Progenitor cell of endocrine pancreas (in vitro differentiated cells): ENCODE measurements around the gene DOC2B. TPM values are rescaled to one million over a fixed set of nuclear protein-coding genes. Genes with fewer than 3 reads are reported as not detected.
A peak's percentile ranks its signal among the peaks of the same experiment; 100 is the strongest.

Experiments
- DNase-seq: peaks from one replicate; pipeline ENCODE4 v3.0.0; 2021; ENCODE audit warnings: low spot score; ENCODE audit not compliant: unreplicated experiment
- H3K27ac Mint-ChIP-seq: 2 replicates; pipeline ENCODE4 v1.8.0; 2021; ENCODE audit warnings: mild to moderate bottlenecking, moderate library complexity, mixed read lengths
- H3K27me3 Mint-ChIP-seq: 2 replicates; pipeline ENCODE4 v1.8.0; 2021; ENCODE audit warnings: mixed read lengths
- H3K36me3 Mint-ChIP-seq: 2 replicates; pipeline ENCODE4 v1.8.0; 2022; ENCODE audit warnings: mixed read lengths; ENCODE audit not compliant: insufficient read depth
- H3K4me1 Mint-ChIP-seq: 2 replicates; pipeline ENCODE4 v1.8.0; 2021; ENCODE audit warnings: low read depth, mixed read lengths
- H3K4me3 Mint-ChIP-seq: 2 replicates; pipeline ENCODE4 v1.8.0; 2021; ENCODE audit warnings: low read depth, mild to moderate bottlenecking, moderate library complexity, mixed read lengths
- H3K9me3 Mint-ChIP-seq: 2 replicates; pipeline ENCODE4 v1.8.0; 2021; ENCODE audit warnings: low read depth, mixed read lengths
- CTCF ChIP-seq: fragments of 200-600 bp; sonication (generic); IDR thresholded peaks from one replicate; pipeline ENCODE4 v1.5.0; 2021; ENCODE audit warnings: antibody characterized with exemption, mild to moderate bottlenecking; ENCODE audit not compliant: unreplicated experiment
- total RNA-seq: library from RNA; stranded (reverse); gene quantifications from 2 replicates; pipeline ENCODE4 v1.2.1, GENCODE V29; 2021

DOC2B gene
- total RNA-seq, 1 donor from 2014 or later, result 1.2 TPM

- Mint-ChIP-seq H3K27ac (no peak overlapping the region), H3K4me3 (no peak overlapping the region), H3K36me3 (no peaks in the 10 kb centered on the region), H3K27me3 (peaks cover 2% of the 10 kb centered on the region), H3K4me1 (no peaks in the 10 kb centered on the region), H3K9me3 (no peaks in the 10 kb centered on the region)
- DNase-seq, result peak; percentile 6
- no peak for TF ChIP-seq CTCF
Observed at GRCh38 chr17:147796-148740, 33.4 kb downstream of the DOC2B start.

GRCh38 chr17:146983-147761 lies 34.3 kb downstream of the DOC2B start:
- TF ChIP-seq CTCF, result no peak
- no peaks in the 10 kb centered on the region for H3K36me3 Mint-ChIP-seq
- peak; percentile 7 for DNase-seq
- H3K27ac Mint-ChIP-seq, result no peak overlapping the region
- H3K4me3 Mint-ChIP-seq, result no peak overlapping the region
- H3K27me3 Mint-ChIP-seq, result peaks cover 2% of the 10 kb centered on the region
- H3K4me1 Mint-ChIP-seq, result no peaks in the 10 kb centered on the region
- H3K9me3 Mint-ChIP-seq, result no peaks in the 10 kb centered on the region

- no peaks in the 10 kb centered on the region for H3K4me1 Mint-ChIP-seq
- H3K27ac Mint-ChIP-seq, result no peak overlapping the region
- no peaks in the 10 kb centered on the region for H3K9me3 Mint-ChIP-seq
- H3K27me3 Mint-ChIP-seq, result peaks cover 2% of the 10 kb centered on the region
- no peaks in the 10 kb centered on the region for H3K36me3 Mint-ChIP-seq
- H3K4me3 Mint-ChIP-seq, result no peak overlapping the region
- peak; percentile 6 for DNase-seq
- no peak for TF ChIP-seq CTCF
Observed at GRCh38 chr17:146546-146945, 34.9 kb downstream of the DOC2B start.

- Mint-ChIP-seq H3K27ac (no peak overlapping the region), H3K9me3 (no peaks in the 10 kb centered on the region), H3K36me3 (no peaks in the 10 kb centered on the region), H3K4me3 (no peak overlapping the region), H3K27me3 (peaks cover 2% of the 10 kb centered on the region), H3K4me1 (no peaks in the 10 kb centered on the region)
- no peak for DNase-seq
- no peak for TF ChIP-seq CTCF
Observed at GRCh38 chr17:145671-146541, 35.5 kb downstream of the DOC2B start.
